Neural cell (in vitro differentiated cells): ENCODE measurements around the gene ACOX2. TPM values are rescaled to one million over a fixed set of nuclear protein-coding genes. Genes with fewer than 3 reads are reported as not detected.
A peak's percentile ranks its signal among the peaks of the same experiment; 100 is the strongest.

Experiments used
- H2AFZ ChIP-seq: fragments of 200-600, 300-800 bp; sonication (generic), shearing (Covaris generic); 2 replicates; pipeline ENCODE4 v1.6.0; 2014; ENCODE audit warnings: low read depth, mild to moderate bottlenecking, antibody characterized with exemption, low read length, moderate library complexity
- H3F3A ChIP-seq: fragments of 200-600 bp; shearing (Covaris generic); 2 replicates; pipeline ENCODE4 v1.6.1; 2016; ENCODE audit warnings: mild to moderate bottlenecking, moderate library complexity, mixed read lengths, antibody characterized with exemption, low read length; ENCODE audit not compliant: insufficient read depth, poor library complexity, severe bottlenecking
- H3K27ac ChIP-seq: fragments of 200-600, 300-800 bp; sonication (generic), shearing (Covaris generic); 2 replicates; pipeline ENCODE4 v1.5.1; 2014; ENCODE audit warnings: mild to moderate bottlenecking, low read length, moderate library complexity
- H3K27me3 ChIP-seq: fragments of 300-800, 200-600 bp; sonication (generic), shearing (Covaris generic); 2 replicates; pipeline ENCODE4 v1.6.0; 2014; ENCODE audit warnings: mild to moderate bottlenecking, low read depth, low read length, moderate library complexity; ENCODE audit not compliant: insufficient read depth
- H3K36me3 ChIP-seq: fragments of 300-800, 200-600 bp; sonication (generic), shearing (Covaris generic); 2 replicates; pipeline ENCODE4 v1.5.1; 2014; ENCODE audit warnings: mild to moderate bottlenecking, antibody characterized with exemption, low read length, moderate library complexity; ENCODE audit not compliant: insufficient read depth
- H3K4me2 ChIP-seq: fragments of 300-800, 200-600 bp; sonication (generic), shearing (Covaris generic); 2 replicates; pipeline ENCODE4 v1.6.0; 2014; ENCODE audit warnings: mild to moderate bottlenecking, low read length
- H3K4me3 ChIP-seq: fragments of 300-800, 200-600 bp; sonication (generic), shearing (Covaris generic); 2 replicates; pipeline ENCODE4 v1.5.1; 2014; ENCODE audit warnings: mild to moderate bottlenecking, low read length, moderate library complexity
- H3K79me2 ChIP-seq: fragments of 200-600 bp; shearing (Covaris generic); replicated peaks from 2 replicates; pipeline ENCODE4 v1.6.0; 2014; ENCODE audit warnings: mild to moderate bottlenecking, low read length, moderate library complexity; ENCODE audit not compliant: insufficient read depth
- H3K9ac ChIP-seq: fragments of 300-800, 200-600 bp; sonication (generic), shearing (Covaris generic); 2 replicates; pipeline ENCODE4 v1.6.1; 2016; ENCODE audit warnings: mild to moderate bottlenecking, low read length, mixed read lengths
- H3K9me2 ChIP-seq: fragments of 200-600 bp; shearing (Covaris generic); 2 replicates; pipeline ENCODE4 v1.6.1; 2016; ENCODE audit warnings: mild to moderate bottlenecking, low read length, mixed read lengths; ENCODE audit not compliant: insufficient read depth
- H3K9me3 ChIP-seq: fragments of 200-600, 300-800 bp; sonication (generic), shearing (Covaris generic); 2 replicates; pipeline ENCODE4 v1.6.1; 2016; ENCODE audit warnings: mild to moderate bottlenecking, mixed run types, low read length, moderate library complexity, mixed read lengths
- H4K20me1 ChIP-seq: fragments of 200-600 bp; shearing (Covaris generic); 2 replicates; pipeline ENCODE4 v1.6.1; 2016; ENCODE audit warnings: mild to moderate bottlenecking, mixed run types; ENCODE audit not compliant: insufficient read depth
- CTCF ChIP-seq: fragments of 450-650 bp; IDR thresholded peaks from 2 replicates; pipeline ENCODE4 v1.5.1; 2014; ENCODE audit warnings: antibody characterized with exemption, mild to moderate bottlenecking, moderate library complexity; ENCODE audit not compliant: poor library complexity, severe bottlenecking
- EP300 ChIP-seq: fragments of 450-650 bp; conservative IDR thresholded peaks from 2 replicates; pipeline ENCODE4 v1.6.1; 2014; ENCODE audit warnings: antibody characterized with exemption, mild to moderate bottlenecking, moderate library complexity; ENCODE audit not compliant: poor library complexity, severe bottlenecking
- EZH2 ChIP-seq: fragments of 200-600, 300-800 bp; shearing (Covaris generic), sonication (generic); IDR thresholded peaks from 2 replicates; pipeline ENCODE4 v1.6.1; 2014; ENCODE audit warnings: antibody characterized with exemption, low read length, borderline replicate concordance, mild to moderate bottlenecking; ENCODE audit not compliant: insufficient read depth, poor library complexity, severe bottlenecking
- MXI1 ChIP-seq: fragments of 450-650 bp; conservative IDR thresholded peaks from 2 replicates; pipeline ENCODE4 v1.6.1; 2014; ENCODE audit warnings: antibody characterized with exemption, mild to moderate bottlenecking; ENCODE audit not compliant: poor library complexity, severe bottlenecking
- POLR2AphosphoS5 ChIP-seq: IDR thresholded peaks from 2 replicates; pipeline ENCODE4 v1.6.1; 2012
- RAD21 ChIP-seq: fragments of 450-650 bp; conservative IDR thresholded peaks from 2 replicates; pipeline ENCODE4 v1.6.1; 2014; ENCODE audit warnings: antibody characterized with exemption, mild to moderate bottlenecking, moderate library complexity
- REST ChIP-seq: IDR thresholded peaks from 2 replicates; pipeline ENCODE4 v1.6.1; 2012; ENCODE audit warnings: borderline replicate concordance
- SMC3 ChIP-seq: fragments of 450-650 bp; conservative IDR thresholded peaks from 2 replicates; pipeline ENCODE4 v1.6.1; 2014; ENCODE audit warnings: antibody characterized with exemption, mild to moderate bottlenecking, moderate library complexity; ENCODE audit not compliant: poor library complexity
- TAF1 ChIP-seq: IDR thresholded peaks from 2 replicates; pipeline ENCODE4 v1.6.1; 2012; ENCODE audit warnings: low read depth
- polyA plus RNA-seq: library from polyadenylated mRNA; depleted of rRNA; stranded (reverse); fragments of >200 nt; gene quantifications from 2 replicates; pipeline ENCODE4 v1.2.3, GENCODE V29; 2014

ACOX2 gene
- polyA plus RNA-seq, 1 donor from 2014 or later = not detected

- no peak for TF ChIP-seq POLR2AphosphoS5
- TF ChIP-seq CTCF = no peak
- TF ChIP-seq REST = no peak
- TF ChIP-seq EZH2 = no peak
- TF ChIP-seq TAF1 = no peak
- TF ChIP-seq EP300 = no peak
- TF ChIP-seq RAD21 = no peak
- no peak for TF ChIP-seq MXI1
- no peak for TF ChIP-seq SMC3
- no peak overlapping the region for H2AFZ ChIP-seq
- H4K20me1 ChIP-seq = no peaks in the 10 kb centered on the region
- no peaks in the 10 kb centered on the region for H3K27me3 ChIP-seq
- no peaks in the 10 kb centered on the region for H3K9me3 ChIP-seq
- no peak overlapping the region for H3K27ac ChIP-seq
- no peak overlapping the region for H3K4me2 ChIP-seq
- no peaks in the 10 kb centered on the region for H3K36me3 ChIP-seq
- H3F3A ChIP-seq = no peaks in the 10 kb centered on the region
- no peaks in the 10 kb centered on the region for H3K9me2 ChIP-seq
- H3K4me3 ChIP-seq = no peak overlapping the region
- no peak overlapping the region for H3K9ac ChIP-seq
- no peaks in the 10 kb centered on the region for H3K79me2 ChIP-seq
These were observed 6.6 kb downstream of the ACOX2 start for GRCh38 chr3:58530354-58530865.

- Histone ChIP-seq H2AFZ (no peak overlapping the region), H3K27ac (no peak overlapping the region), H3K4me2 (no peak overlapping the region), H3K9me3 (no peaks in the 10 kb centered on the region), H3K9ac (no peak overlapping the region), H3K4me3 (no peak overlapping the region), H3F3A (no peaks in the 10 kb centered on the region), H4K20me1 (no peaks in the 10 kb centered on the region), H3K36me3 (no peaks in the 10 kb centered on the region), H3K27me3 (no peaks in the 10 kb centered on the region), H3K9me2 (no peaks in the 10 kb centered on the region), H3K79me2 (no peaks in the 10 kb centered on the region)
- TF ChIP-seq RAD21 (peak; percentile 50), TAF1 (no peak), CTCF (peak; percentile 48)
These were observed 7.3 kb downstream of the ACOX2 start for GRCh38 chr3:58529516-58530353.
